ENCODE measurements around the gene DRC7.

- TF ChIP-seq EZH2 (IDR thresholded peaks at IDR 0.05; ENCODE audit: insufficient read depth, poor library complexity, severe bottlenecking) (no peak), EZH2phosphoT487 (IDR thresholded peaks at IDR 0.05; ENCODE audit: insufficient read depth, low read depth) (no peak)
Measured at GRCh38 chr16:57679016-57679415, 15.6 kb upstream of the DRC7 start.

Measured in GM23248 (cell line).